Left lung (tissue), 10 donors: ENCODE data around the gene BLOC1S3. TPM values are rescaled to one million over a fixed set of nuclear protein-coding genes. Genes with fewer than 3 reads are reported as not detected.

Experiments
- ATAC-seq: fragments of 200-7000 bp; cut with Tn5 transposase; one replicate; pipeline ENCODE4 v1.9.1; 2020; ENCODE audit warnings: moderate library complexity
- DNase-seq, 4 donors: peaks; one replicate each; pipeline ENCODE4 v3.0.0-alpha.2; 2013 to 2020
- H3K27ac ChIP-seq, 2 donors: fragments of 200-600 bp; sonication (generic) in 1 of 2; one replicate each; pipeline versions ENCODE4 v1.5.0 to v1.8.0; 2020 to 2021
- H3K27me3 ChIP-seq, 2 donors: fragments of 200-600 bp; sonication (generic) in 1 of 2; one replicate each; pipeline versions ENCODE4 v1.5.0 to v1.8.0; 2020 to 2021
- H3K36me3 ChIP-seq, 2 donors: fragments of 200-600 bp; sonication (generic) in 1 of 2; one replicate each; pipeline versions ENCODE4 v1.5.0 to v1.8.0; 2020 to 2021
- H3K4me1 ChIP-seq, 2 donors: fragments of 200-600 bp; one replicate each; pipeline ENCODE4 v1.8.0; 2021
- H3K4me3 ChIP-seq, 2 donors: fragments of 200-600 bp; sonication (generic) in 1 of 2; one replicate each; pipeline versions ENCODE4 v1.5.0 to v1.8.0; 2020 to 2021; ENCODE audit warnings: mild to moderate bottlenecking in 1 of 2
- H3K9me3 ChIP-seq, 2 donors: fragments of 200-600 bp; sonication (generic) in 1 of 2; one replicate each; pipeline versions ENCODE4 v1.5.0 to v1.8.0; 2020 to 2021
- CTCF ChIP-seq, 2 donors: fragments of 200-600 bp; sonication (generic) in 1 of 2; IDR thresholded peaks; one replicate each; pipeline versions ENCODE4 v1.5.0 to v1.8.0; 2021; ENCODE audit warnings: antibody characterized with exemption in 2 of 2
- intact Hi-C, 2 donors: fragments of 100-400 bp; cut with DNase I; formaldehyde crosslinking; loops; one replicate each; pipeline versions ENCODE4 v1.11.2 to v1.14.2; 2022
- polyA plus RNA-seq, 6 donors: library from polyadenylated mRNA; unstranded; fragments of 120-200 nt; gene quantifications; one replicate each; pipeline ENCODE4 v1.2.1, GENCODE V29; 2013; ENCODE audit not compliant: insufficient read length in 6 of 6
- total RNA-seq, 2 donors: library from RNA; stranded (reverse); fragmentation: NEBNext Ultra II Directional; extraction: Animal tissue kit (Norgen Biotek cat#: 25700); gene quantifications; one replicate each; pipeline ENCODE4 v1.2.1, GENCODE V29; 2021
- donor health status: DM: no; HTN: yes; CAD: no.
- donor health status: DM: no; HTN: no; CAD: no.

Gene BLOC1S3
- total and polyA plus RNA-seq, 8 donors: 7.8 to 15.8 (median 9.8) TPM

- intact Hi-C loops: no loop called here
- ATAC-seq: peak; percentile 9
These were observed 24.3 kb upstream of the BLOC1S3 start for GRCh38 chr19:45154064-45154827.

GRCh38 chr19:45156011-45156630 is 22.5 kb upstream of the BLOC1S3 start:
- DNase-seq: no peak
- no peak for ATAC-seq
- Histone ChIP-seq H3K9me3 (no peaks in the 10 kb centered on the region), H3K36me3 (no peaks in the 10 kb centered on the region), H3K4me3 (no peak overlapping the region), H3K4me1 (peaks cover 22 to 29% of the 10 kb centered on the region in 2 donors), H3K27ac (no peak overlapping the region), H3K27me3 (peaks cover 28 to 100% of the 10 kb centered on the region in 2 donors)
- intact Hi-C loops: no loop called here
- no peak for TF ChIP-seq CTCF (IDR thresholded peaks at IDR 0.05)

More at GRCh38 chr19:45154064-45154827, 24.3 kb upstream of the BLOC1S3 start:
- Histone ChIP-seq H3K9me3 (no peaks in the 10 kb centered on the region), H3K36me3 (no peaks in the 10 kb centered on the region), H3K27ac (no peak overlapping the region), H3K4me1 (peaks cover 22 to 29% of the 10 kb centered on the region in 2 donors), H3K27me3 (peaks cover 29 to 90% of the 10 kb centered on the region in 2 donors), H3K4me3 (no peak overlapping the region)
- TF ChIP-seq CTCF (IDR thresholded peaks at IDR 0.05): no peak
- no peak for DNase-seq

- Histone ChIP-seq H3K4me3 (no peak overlapping the region), H3K27me3 (peaks cover 22 to 100% of the 10 kb centered on the region in 2 donors), H3K36me3 (no peaks in the 10 kb centered on the region), H3K9me3 (no peaks in the 10 kb centered on the region), H3K4me1 (peaks cover 21 to 28% of the 10 kb centered on the region in 2 donors), H3K27ac (no peak overlapping the region)
- no peak for TF ChIP-seq CTCF (IDR thresholded peaks at IDR 0.05)
- ATAC-seq (no peak), DNase-seq (no peak)
- intact Hi-C loops: no loop called here
These were observed 21.8 kb upstream of the BLOC1S3 start for GRCh38 chr19:45156751-45157150.

GRCh38 chr19:45158503-45159209 is 19.9 kb upstream of the BLOC1S3 start:
- Histone ChIP-seq H3K4me1 (peaks cover 2 to 9% of the 10 kb centered on the region in 2 donors), H3K27me3 (peaks cover 3 to 88% of the 10 kb centered on the region in 2 donors), H3K9me3 (no peaks in the 10 kb centered on the region), H3K27ac (no peak overlapping the region), H3K4me3 (no peak overlapping the region), H3K36me3 (no peaks in the 10 kb centered on the region)
- no peak for TF ChIP-seq CTCF (IDR thresholded peaks at IDR 0.05)
- intact Hi-C loops: no loop called here
- ATAC-seq (no peak), DNase-seq (no peak)
